Astrocyte (in vitro differentiated cells and primary cell): ENCODE results near the gene TGM1. TPM values are rescaled to one million over a fixed set of nuclear protein-coding genes. Genes with fewer than 3 reads are reported as not detected.

Experiments used
- DNase-seq: peaks from one replicate; pipeline ENCODE4 v3.0.0-alpha.2; 2010; ENCODE audit warnings: low read depth
- FAIRE-seq: peaks from 2 replicates; lab custom pipeline; 2011; peaks lifted over from hg19 to GRCh38; lab: Jason Lieb, UNC
- H2AFZ ChIP-seq: 2 replicates; pipeline ENCODE4 v1.6.0; 2012; ENCODE audit warnings: low read depth, low read length, inconsistent platforms
- H3K27ac ChIP-seq: 2 replicates; pipeline ENCODE4 v1.5.1; 2011; ENCODE audit warnings: low read depth, low read length, inconsistent platforms
- H3K27me3 ChIP-seq: 2 replicates; pipeline ENCODE4 v1.6.0; 2011; ENCODE audit warnings: low read length, inconsistent platforms; ENCODE audit not compliant: insufficient read depth
- H3K36me3 ChIP-seq: 2 replicates; pipeline ENCODE4 v1.5.1; 2011; ENCODE audit warnings: low read length, inconsistent platforms; ENCODE audit not compliant: insufficient read depth
- H3K4me1 ChIP-seq: 2 replicates; pipeline ENCODE4 v1.5.1; 2011; ENCODE audit warnings: low read length, inconsistent platforms; ENCODE audit not compliant: insufficient read depth
- H3K4me2 ChIP-seq: 2 replicates; pipeline ENCODE4 v1.6.0; 2012; ENCODE audit warnings: low read length, inconsistent platforms
- H3K4me3 ChIP-seq: 2 replicates; pipeline ENCODE4 v1.5.1; 2011; ENCODE audit warnings: low read depth, mild to moderate bottlenecking, low read length, inconsistent platforms; ENCODE audit not compliant: insufficient read depth
- H3K79me2 ChIP-seq: 2 replicates; pipeline ENCODE4 v1.6.0; 2012; ENCODE audit warnings: mild to moderate bottlenecking, low read length, inconsistent platforms; ENCODE audit not compliant: insufficient read depth
- H3K9ac ChIP-seq: 2 replicates; pipeline ENCODE4 v1.6.0; 2012; ENCODE audit warnings: mild to moderate bottlenecking, low read length, inconsistent platforms
- H3K9me3 ChIP-seq: 2 replicates; pipeline ENCODE4 v1.5.1; 2012; ENCODE audit warnings: low read depth, mild to moderate bottlenecking, low read length, inconsistent platforms; ENCODE audit not compliant: insufficient read depth
- H4K20me1 ChIP-seq: 2 replicates; pipeline ENCODE4 v1.6.0; 2012; ENCODE audit warnings: low read length, inconsistent platforms; ENCODE audit not compliant: insufficient read depth
- H3K27ac Mint-ChIP-seq: one replicate; pipeline ENCODE4 v1.8.0; 2021; ENCODE audit warnings: mild to moderate bottlenecking, mixed read lengths; ENCODE audit not compliant: unreplicated experiment
- H3K27me3 Mint-ChIP-seq: one replicate; pipeline ENCODE4 v1.8.0; 2021; ENCODE audit warnings: low read depth, mixed read lengths; ENCODE audit not compliant: unreplicated experiment
- H3K36me3 Mint-ChIP-seq: one replicate; pipeline ENCODE4 v1.8.0; 2021; ENCODE audit warnings: low read depth, mixed read lengths; ENCODE audit not compliant: unreplicated experiment
- H3K4me1 Mint-ChIP-seq: one replicate; pipeline ENCODE4 v1.8.0; 2021; ENCODE audit warnings: low read depth, mixed read lengths; ENCODE audit not compliant: unreplicated experiment
- H3K4me3 Mint-ChIP-seq: one replicate; pipeline ENCODE4 v1.8.0; 2021; ENCODE audit warnings: mild to moderate bottlenecking, moderate library complexity, mixed read lengths; ENCODE audit not compliant: unreplicated experiment
- H3K9me3 Mint-ChIP-seq: one replicate; pipeline ENCODE4 v1.8.0; 2021; ENCODE audit warnings: mild to moderate bottlenecking, mixed read lengths; ENCODE audit not compliant: unreplicated experiment
- EZH2 ChIP-seq: IDR thresholded peaks from 2 replicates; pipeline ENCODE4 v1.6.1; 2012; ENCODE audit warnings: mild to moderate bottlenecking, low read length, inconsistent platforms; ENCODE audit not compliant: insufficient read depth
- total RNA-seq: library from RNA; stranded (reverse); gene quantifications from 2 replicates; pipeline ENCODE4 v1.2.1, GENCODE V29; 2021
- TF ChIP-seq, protein P1 (sequence below): IDR thresholded peaks from 2 replicates; pipeline ENCODE4 v1.5.1; 2011; ENCODE audit warnings: low read depth, mild to moderate bottlenecking, inconsistent platforms, low read length, moderate library complexity; ENCODE audit not compliant: insufficient read depth

Gene TGM1
- total RNA-seq, 1 donor from 2014 or later: 3.8 TPM

DNA sequence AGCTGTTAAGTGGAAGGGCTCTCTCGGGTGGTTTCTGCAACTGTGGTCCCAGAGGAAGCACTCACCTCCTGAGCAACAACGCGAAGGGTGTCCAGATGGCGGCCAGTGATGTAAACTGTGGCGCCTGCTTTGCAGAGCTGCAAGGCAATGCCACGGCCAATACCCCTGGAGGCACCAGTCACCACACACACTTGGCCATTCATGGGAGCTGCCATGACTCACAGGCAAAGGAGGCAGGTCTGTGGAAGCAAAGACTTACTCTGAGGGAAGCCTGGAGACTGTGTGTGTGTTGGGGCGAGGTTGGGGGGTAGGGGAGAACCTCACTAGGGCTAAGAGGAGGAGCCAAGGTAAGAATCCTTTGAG is 35.9 kb upstream of the TGM1 start:
- Histone ChIP-seq H3K9ac (peak overlapping the region; percentile 93), H3K4me3 (peak overlapping the region; percentile 95), H3K79me2 (peaks cover 32% of the 10 kb centered on the region), H3K4me2 (peak overlapping the region; percentile 99), H3K27ac (peak overlapping the region; percentile 66), H3K9me3 (no peaks in the 10 kb centered on the region), H2AFZ (peak overlapping the region; percentile 98), H3K36me3 (peaks cover 27% of the 10 kb centered on the region), H3K27me3 (no peaks in the 10 kb centered on the region), H4K20me1 (peaks cover 10% of the 10 kb centered on the region), H3K4me1 (peaks cover 25% of the 10 kb centered on the region)
- TF ChIP-seq, protein P1, sequence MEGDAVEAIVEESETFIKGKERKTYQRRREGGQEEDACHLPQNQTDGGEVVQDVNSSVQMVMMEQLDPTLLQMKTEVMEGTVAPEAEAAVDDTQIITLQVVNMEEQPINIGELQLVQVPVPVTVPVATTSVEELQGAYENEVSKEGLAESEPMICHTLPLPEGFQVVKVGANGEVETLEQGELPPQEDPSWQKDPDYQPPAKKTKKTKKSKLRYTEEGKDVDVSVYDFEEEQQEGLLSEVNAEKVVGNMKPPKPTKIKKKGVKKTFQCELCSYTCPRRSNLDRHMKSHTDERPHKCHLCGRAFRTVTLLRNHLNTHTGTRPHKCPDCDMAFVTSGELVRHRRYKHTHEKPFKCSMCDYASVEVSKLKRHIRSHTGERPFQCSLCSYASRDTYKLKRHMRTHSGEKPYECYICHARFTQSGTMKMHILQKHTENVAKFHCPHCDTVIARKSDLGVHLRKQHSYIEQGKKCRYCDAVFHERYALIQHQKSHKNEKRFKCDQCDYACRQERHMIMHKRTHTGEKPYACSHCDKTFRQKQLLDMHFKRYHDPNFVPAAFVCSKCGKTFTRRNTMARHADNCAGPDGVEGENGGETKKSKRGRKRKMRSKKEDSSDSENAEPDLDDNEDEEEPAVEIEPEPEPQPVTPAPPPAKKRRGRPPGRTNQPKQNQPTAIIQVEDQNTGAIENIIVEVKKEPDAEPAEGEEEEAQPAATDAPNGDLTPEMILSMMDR: no peak
- no peak for TF ChIP-seq EZH2
- Mint-ChIP-seq H3K27ac (peak overlapping the region; percentile 73), H3K27me3 (no peaks in the 10 kb centered on the region), H3K4me3 (peak overlapping the region; percentile 94), H3K9me3 (no peaks in the 10 kb centered on the region), H3K4me1 (peaks cover 30% of the 10 kb centered on the region), H3K36me3 (peaks cover 17% of the 10 kb centered on the region)
- no peak for FAIRE-seq
- DNase-seq: peak; percentile 72

DNA sequence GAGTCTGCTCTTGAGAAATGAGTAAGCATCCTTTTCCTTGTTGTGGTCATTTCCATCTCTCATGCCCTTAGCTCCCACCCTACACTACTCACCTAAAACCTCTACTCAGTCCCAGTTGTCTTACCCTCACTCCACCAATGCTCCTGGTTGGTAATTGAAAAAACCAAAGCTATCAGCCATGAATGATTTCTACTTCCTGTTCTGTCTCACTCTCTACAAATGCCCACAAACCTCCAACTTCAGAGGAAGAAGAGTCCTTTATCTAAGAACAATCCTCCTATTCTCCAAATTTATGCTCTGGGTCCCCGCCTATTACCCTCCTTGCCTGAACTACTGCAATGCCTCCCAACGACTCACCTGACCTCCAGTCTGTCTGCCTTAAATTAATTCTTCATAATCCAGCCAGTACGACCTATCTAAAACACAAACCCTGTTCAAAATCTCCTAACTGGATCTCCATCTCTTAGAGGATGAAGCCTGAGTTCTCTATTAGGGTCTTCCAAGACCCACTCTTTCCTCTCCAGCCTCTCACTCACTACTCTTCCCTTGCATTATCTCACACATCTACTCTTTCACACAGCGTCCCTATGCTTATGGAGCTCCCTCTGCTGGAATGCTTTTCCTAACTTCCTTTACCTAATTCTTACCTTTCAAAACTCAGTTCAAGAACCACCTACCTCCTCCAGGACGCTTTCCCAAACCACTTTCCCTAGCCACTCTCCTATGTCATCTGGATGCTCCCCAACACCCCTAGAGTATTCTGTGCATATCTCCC is 34.4 kb upstream of the TGM1 start:
- FAIRE-seq: no peak
- TF ChIP-seq EZH2: no peak
- TF ChIP-seq, protein P1: peak; percentile 29
- no peak for DNase-seq

More for the DNA sequence above, 34.4 kb upstream of the TGM1 start:
- Histone ChIP-seq H3K27ac (no peak overlapping the region), H3K4me2 (peak overlapping the region; percentile 2), H4K20me1 (peaks cover 7% of the 10 kb centered on the region), H3K9me3 (no peaks in the 10 kb centered on the region), H3K4me3 (no peak overlapping the region), H3K79me2 (peaks cover 30% of the 10 kb centered on the region), H2AFZ (no peak overlapping the region), H3K27me3 (no peaks in the 10 kb centered on the region), H3K36me3 (peaks cover 16% of the 10 kb centered on the region), H3K9ac (no peak overlapping the region), H3K4me1 (peaks cover 25% of the 10 kb centered on the region)
- Mint-ChIP-seq H3K27me3 (no peaks in the 10 kb centered on the region), H3K27ac (peak overlapping the region; percentile 15), H3K4me1 (peaks cover 30% of the 10 kb centered on the region), H3K9me3 (no peaks in the 10 kb centered on the region), H3K36me3 (peaks cover 8% of the 10 kb centered on the region), H3K4me3 (peak overlapping the region; percentile 5)
